NT2/D1 (cell line): Measurements from ENCODE around the gene PCDHGB6.

Source experiments
- SUZ12 ChIP-seq: IDR thresholded peaks from 2 replicates; pipeline ENCODE4 v1.6.1; 2011; ENCODE audit not compliant: insufficient read length, insufficient read depth; ENCODE audit errors: extremely low read depth
- YY1 ChIP-seq: IDR thresholded peaks from 2 replicates; pipeline ENCODE4 v1.6.1; 2011; ENCODE audit not compliant: insufficient read length, insufficient read depth

GRCh38 chr5:141366016-141366896 lies 41.6 kb upstream of the PCDHGB6 start:
- TF ChIP-seq SUZ12, result no peak
- no peak for TF ChIP-seq YY1
